GM18519 (cell line): ENCODE data around the gene ABHD1.

ENCODE experiments used
- ATAC-seq: cut with Tn5 transposase; IDR thresholded peaks from one replicate; pipeline ENCODE4 v1.9.1; 2021; ENCODE audit warnings: mild to moderate bottlenecking, moderate library complexity; ENCODE audit not compliant: unreplicated experiment, low FRiP score

Gene ABHD1

DNA sequence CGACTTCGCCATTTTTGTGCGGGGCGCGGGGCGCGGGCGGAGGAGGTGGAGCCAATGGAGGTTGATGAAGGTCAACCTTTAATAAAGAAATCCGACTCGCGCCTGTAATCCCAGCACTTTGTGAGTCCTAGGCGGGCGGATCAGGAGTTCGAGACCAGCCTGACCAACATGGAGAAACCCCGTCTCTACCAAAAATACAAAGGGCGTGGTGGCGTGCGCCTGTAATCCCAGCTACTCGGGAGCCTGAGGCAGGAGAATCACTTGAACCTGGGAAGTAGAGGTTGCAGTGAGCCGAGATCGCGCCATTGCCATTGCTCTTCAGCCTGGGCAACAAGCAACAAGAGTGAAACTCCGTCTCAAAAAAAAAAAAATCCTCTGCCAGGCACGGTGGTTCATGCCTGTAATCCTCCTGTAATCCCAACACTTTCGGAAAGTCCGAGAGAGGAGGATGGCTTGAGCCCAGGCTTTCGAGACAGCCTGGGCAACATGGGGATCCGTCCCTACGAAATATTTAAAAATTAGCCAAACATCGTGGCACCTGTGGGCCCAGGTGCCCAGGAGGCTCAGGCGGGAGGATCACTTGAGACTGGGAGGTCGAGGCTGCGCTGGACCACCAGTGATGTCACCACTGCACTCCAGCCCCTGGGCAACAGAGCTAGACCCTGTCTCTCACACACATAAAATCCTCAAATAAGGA, 11.3 kb downstream of the ABHD1 start:
- ATAC-seq = no peak

DNA sequence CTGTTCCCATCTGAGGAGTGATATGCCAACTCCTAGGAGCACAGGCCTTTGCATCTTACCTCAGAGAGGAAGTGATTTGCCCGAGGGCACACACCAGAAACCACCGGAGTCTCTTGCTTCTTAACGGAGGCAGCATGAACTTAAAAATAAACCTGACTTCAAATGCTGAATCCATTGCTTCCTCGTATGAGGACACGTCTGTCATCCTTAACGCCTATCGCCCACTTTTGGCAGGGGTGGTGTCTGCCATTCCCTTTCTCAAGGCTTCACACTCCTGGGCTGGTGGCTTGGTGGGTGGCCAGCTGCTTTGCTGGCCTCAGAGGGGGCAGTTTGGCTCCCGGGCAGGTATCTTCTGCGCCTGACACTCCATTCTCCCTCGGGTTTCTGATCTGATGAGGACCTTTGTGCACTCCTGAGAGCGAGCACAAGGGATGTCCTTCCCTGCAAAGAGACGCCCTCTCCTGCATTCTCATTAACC, 11.9 kb downstream of the ABHD1 start:
- no peak for ATAC-seq

DNA sequence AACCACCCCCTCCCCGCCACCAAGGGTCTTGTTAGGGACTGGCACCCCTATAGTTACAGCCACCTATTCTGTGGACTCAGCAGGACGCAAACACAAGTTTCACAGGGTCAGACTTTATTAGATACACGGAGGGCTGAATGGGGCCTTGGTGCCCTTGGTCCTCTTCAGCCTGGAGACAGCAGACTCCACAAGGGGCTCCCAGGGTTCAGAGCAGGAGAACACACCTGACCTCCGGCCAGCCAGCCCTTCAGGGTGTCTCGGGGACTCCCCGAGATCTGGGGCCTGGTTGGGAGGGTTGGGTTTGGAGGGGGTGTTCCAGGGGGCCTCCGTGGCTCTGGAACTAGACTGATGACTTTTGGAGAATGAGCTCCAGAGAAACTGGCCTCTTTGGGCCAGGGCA, 13.1 kb downstream of the ABHD1 start:
- ATAC-seq = no peak

DNA sequence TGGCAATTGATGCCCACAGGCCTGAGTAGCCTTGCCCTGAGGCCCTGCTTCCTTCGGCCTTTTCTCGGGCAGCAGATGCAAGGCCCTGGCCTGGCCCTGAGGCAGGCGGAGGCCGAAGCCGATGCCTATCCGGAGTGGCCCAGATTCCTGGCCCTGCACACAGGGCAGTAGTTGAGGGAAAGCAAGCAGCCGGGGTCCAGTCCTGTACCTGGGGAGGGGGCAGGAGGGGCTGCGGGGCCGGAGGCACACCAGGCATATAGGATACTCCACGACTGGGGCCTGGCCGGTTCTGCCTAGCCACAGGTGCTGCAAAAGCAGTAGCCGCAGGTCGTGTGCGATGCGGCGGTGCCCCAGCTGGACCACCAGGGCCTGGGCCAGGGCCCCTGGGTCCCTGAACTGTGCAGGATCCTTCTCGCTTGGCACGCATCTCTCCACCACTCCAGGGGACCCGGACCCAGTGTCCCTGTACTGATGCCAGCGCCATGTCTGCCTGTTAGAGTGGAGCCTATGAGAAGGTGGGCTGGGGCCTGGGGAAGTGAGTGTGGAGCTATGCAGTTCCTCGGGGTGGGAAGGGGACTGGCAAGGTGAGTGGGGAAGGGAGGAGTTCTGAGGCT, 13.8 kb downstream of the ABHD1 start:
- ATAC-seq = no peak

DNA sequence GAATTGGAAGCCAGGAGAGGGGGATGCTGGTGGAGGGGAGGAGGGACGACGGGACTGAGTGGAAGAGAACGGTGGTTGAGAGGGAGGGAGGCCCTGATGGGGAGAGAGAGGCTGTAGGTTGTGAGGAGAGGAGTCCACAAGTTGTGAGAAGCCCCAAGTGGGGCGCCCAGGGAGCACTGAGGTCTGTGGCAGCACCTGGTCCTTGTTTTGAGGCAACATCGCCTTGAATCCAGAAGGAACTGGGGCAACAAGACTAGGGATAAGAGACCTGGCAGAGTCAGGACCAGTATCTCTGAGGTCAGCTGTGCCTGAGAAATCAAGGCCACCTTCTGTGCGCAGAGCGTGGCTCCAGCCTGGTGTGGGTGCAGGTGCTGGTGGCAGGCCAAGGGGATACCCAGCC, 14.5 kb downstream of the ABHD1 start:
- ATAC-seq = no peak

DNA sequence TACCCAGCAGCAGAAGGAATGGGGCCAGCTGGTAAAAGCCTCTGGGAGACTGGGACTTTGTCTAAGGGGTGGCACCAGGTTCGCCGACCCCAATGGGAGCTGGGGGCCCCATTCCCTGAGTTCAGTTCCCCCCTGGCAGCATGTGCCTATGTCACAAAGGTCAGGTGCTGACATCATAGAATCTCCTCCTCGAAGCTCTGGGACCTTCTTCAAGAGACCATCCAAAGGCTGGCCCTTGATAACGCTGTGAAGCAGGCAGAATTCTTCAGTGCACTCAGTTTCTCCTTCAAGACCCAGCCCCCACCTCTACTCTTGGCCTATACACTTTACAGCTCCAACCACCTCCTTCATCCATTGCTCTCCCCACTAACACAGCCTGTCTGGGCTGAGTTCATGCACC, 15.7 kb downstream of the ABHD1 start, which contains the start of gene PRR30:
Gene PRR30 (minus strand): TSS at position 101 of the 400 bp plus-strand sequence. CDS start 1,081 bp downstream, outside the sequence.
- ATAC-seq = no peak

DNA sequence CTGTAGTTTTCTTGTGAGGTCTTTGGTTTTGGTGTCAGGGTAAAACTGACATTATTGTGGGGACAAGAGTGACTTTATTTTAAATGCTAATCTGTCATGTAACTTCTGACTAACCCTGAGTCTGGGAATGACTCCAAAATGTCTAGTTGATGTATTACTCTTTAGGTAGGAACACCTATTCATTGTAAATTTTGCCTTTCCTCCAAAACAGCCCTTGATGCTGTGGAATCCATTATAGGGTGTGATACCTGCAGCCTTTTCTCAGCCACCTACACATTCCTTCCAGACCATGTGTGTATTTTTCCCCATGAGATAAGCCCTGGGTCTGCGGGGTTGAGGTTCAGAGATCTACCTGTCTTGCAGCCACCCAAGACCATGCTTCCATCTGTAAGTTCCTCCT, 19.7 kb downstream of the ABHD1 start:
- no peak for ATAC-seq

DNA sequence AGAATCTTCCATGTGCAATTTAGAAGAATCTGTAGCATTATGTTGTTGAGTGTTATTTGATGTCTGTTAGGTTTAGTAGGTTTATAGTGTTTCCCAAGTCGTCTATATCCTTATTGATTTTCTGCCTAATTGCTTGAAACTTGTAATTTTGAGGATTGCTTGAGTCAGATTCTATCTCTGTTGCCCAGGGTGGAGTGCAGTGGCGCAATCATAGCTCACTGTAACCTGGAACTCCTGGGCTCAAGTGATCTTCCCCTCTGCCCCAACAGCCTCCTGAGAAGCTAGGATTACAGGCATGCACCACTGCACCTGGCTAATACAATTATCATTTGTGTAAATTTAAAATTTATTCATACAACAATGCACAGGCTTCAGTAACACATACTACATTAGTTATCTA, 22.1 kb downstream of the ABHD1 start:
- ATAC-seq = no peak

DNA sequence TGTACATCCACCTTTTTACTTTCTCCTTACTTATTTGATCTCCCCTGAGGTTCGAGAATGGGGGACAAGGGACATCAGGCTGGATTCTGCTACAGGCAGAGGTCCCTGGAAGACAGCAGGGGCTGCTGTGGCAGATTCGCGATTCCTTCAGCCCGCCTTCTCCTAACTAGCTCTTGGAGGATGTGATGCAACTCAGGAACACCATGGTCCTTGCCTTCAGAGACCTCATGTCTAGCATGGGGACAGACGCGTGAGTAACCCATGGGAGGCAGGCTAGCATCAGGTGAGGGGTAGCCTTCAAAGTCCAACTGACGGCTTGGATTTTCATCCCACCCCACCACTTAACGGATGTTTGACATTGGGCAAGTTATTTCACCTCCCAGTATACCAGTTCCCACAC, 24.3 kb downstream of the ABHD1 start:
- no peak for ATAC-seq

DNA sequence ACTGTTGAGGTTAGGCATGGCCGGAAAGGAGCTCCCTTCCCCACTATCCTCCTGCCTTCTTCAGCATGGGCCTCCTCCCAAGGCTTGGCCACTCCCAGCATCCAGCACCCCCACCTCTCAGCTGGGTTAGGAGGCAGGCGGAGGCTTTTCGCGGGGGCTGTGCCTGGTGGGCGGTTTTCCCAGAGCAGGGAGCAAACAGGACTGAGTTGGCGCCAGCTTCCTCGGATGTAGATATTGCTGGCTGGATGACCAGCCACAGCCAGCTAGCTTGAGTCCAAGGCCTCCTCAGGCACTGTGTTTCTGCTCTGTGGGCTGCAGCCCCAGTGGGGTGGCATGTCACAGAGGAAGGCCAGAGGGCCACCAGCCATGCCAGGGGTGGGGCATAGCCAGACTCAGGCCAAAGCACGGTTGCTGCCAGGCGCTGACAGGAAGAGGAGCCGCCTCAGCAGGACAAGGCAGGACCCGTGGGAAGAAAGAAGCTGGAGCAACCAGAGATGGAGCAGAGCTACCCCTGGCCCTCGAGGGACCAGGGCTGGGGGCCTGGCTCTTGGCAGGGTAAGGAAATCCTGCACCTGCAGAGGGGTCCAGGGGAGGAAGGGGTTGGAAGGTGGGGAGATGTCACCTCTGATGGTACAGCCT, 25.3 kb downstream of the ABHD1 start, which contains the start of gene TCF23:
Gene TCF23 (plus strand): TSS at position 204 of the 639 bp plus-strand sequence. CDS start 130 bp downstream, at position 334.
- ATAC-seq = no peak

DNA sequence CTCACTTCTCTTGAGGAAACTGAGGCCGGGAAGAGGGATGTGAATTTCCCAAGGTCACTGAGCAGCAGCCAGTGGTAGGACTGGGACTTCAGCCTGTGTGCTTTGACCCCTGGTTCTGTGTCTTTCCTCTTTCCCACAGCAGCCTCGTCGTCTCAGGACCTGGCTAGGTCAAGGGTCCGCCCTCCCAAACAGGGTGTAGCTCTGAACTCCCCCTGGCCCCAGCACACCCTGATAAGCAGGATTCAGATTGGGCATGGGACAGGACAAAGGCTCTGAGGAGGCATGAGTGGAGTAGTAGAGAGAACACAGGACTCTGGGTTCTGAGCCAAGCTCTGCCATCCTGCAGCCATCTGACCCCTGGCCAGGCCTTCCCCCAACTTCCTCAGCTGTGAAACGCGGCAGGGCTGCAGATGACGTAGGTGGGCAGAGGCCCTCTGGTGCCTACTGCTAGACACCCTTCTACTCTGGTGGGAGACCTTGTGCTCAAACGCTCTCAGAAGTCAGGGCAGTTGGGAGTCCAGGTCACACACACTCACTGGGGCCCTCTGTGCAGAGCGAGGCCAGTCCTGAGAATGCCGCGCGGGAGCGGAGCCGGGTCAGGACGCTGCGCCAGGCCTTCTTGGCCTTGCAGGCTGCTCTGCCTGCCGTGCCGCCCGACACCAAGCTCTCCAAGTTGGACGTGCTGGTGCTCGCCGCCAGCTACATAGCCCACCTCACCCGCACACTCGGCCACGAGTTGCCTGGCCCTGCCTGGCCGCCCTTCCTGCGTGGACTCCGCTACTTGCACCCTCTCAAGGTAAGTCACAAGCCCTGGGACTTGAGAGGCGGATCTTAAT, 26.2 kb downstream of the ABHD1 start:
- no peak for ATAC-seq

DNA sequence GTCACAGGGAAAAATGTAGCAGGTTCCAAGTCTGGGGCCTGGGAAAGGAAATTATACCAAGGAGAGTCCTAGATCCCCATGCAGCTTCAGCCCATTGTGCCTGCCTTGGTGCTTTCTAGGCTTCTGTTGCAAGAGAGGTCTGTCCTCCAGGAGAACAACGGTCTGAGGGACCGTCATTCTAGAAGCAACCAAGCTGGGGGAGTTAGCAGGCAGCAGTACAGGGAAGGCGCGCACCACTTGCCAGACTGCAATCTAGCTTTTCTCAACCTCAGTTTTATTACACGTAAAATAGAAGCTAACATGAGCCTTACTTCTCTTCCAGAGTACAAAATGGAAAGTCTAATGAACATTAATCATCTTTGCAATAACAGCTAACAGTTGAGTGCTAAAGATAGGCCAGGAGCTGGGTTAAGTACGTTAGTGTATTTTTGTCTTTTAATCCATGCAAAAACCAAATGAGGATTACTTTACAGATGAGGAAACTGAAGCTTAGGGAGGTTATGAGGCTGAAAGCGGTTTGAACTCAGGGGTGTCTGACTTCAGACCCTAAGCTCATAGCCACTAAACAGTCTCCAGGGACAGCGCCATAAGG, 27.1 kb downstream of the ABHD1 start:
- no peak for ATAC-seq

DNA sequence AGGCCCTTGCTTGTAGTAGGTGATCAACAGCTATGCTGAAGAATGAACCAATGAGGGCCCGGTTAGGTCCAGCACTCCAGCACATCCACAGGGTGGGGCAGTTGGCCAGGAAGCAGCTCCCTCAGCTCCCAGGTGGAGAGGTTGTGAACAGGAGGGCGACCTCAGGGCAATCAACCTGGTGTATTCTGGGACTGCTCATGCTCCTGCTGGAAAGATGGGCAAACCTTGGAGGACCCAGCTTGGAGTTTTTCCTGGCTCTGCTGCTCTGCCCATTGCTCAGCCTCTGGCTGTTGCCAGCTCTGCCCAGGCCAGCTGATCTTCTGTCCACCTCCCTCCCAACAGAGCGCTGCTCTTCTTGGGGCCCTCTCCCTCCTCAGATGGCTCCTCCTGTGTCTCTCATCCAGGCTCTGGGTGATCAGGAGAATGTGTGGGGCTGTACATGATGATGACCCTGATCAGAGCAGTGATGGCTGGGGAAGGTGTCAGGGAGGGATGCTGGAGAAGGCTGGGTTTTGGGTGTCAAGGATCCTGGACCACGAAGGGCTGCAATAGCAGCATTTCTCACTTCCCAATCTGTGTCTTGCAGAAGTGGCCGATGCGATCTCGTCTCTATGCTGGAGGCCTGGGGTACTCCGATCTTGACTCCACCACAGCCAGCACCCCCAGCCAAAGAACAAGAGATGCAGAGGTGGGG, 28.6 kb downstream of the ABHD1 start:
- ATAC-seq = no peak

DNA sequence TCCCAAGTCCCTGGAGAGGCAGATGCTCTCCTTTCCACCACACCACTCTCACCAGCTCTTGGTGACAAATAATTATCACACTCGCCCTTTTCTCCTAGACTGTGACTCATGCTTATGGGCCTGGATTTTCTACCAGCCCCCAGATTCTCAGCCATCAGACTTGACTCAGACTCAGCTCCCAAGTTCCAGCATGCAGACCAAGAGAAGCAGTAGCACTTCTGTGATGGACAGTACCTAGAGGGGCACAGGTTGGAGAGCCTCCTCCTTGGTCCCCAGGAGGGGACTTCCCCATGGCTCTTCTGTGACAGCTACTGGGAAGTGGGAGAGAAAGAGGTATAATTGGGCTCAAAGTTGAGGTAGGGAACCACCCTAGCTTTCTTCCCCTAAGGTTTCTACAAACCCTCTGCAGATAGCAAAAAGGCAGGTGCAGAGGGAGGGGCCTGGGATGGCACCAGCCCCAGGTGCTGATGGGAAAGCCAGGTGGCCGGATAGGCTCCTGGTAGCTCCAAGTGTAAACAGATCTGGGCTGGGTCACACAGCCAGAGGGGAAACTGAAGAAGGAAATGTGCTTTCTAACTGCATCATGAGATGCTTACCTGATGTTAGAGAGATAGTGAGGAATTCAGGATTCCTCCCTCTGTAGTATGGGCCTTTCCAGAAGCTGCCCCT, 29.3 kb downstream of the ABHD1 start:
- ATAC-seq = no peak

DNA sequence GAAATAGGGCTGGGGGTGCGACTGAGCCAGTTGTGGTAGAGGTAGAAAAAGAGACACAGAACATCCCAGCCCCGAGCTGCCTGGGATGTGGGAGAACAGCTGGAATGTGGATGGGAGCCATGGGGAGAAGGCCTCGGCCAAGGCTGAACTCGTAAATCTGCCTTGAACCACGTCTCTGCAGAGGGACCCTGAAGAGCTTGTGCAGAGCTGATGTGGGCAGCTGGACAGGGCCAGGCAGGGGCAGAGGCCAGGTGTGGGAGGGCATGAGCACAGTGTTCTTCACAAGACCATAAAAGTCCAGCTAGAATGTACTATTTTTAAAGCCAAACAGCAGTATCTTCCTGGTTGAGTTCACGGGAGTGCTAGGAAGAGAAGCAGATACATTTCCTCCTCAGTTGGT, 30.9 kb downstream of the ABHD1 start:
- ATAC-seq = no peak

DNA sequence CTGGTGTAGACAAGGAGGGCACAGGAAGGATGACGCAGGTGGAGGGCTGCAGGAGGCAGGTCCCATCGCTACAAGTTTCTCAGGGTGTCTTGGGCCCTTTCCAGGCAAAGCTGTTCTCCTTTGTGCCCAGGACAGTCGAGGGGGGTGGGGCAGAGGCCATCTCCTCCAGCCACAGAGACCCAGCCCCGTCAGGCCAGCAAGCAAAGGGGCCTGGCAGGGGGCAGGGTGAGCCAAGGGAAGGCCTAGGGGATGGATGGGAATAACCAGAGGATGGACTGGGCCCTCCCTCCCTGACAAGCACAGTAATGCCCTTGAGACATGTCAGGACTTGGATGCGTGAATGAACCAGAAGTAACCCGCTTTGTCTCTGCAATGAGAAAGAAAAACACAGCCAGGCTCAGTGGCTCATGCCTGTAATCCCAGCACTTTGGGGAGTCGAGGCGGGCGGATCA, 31.5 kb downstream of the ABHD1 start:
- no peak for ATAC-seq

DNA sequence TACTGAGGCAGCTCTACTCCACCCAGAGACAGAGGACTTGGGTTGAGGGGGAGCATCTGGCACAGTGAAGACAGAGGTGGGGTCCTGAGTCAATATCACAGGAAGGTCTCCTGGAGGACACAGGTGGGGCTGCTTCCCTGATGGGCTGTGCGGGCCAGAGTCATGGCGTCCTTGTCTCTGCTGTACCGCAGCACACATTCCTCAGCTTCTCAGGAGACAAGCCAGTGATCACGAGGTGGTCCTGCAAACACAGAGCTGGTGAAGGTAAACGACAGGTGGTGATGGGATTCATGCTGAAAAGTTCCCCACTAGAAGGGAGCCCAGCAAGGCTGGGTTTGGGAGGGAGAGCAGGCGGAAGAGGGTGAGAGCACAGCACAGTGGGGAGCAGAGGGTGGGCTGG, 34.9 kb downstream of the ABHD1 start:
- ATAC-seq = no peak

DNA sequence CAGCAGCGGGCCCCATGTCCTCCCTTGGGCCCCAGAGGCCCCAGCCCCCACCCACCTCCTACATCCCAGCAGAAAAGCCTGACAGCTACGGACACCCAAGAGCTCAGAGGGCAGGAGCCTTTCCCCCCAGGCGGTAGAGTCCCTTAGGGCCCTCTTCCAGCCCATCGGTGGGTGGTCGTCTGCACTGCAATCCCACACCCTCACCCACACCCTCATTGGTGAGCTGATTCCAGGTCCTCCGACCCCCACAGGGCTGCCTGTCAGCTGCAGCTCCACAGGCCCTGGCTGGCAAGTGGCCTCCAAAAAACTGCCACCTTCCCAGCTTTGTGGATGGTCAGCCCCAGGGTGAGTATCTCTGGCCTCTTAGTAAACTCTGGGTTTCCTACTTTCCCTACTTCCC, 35.7 kb downstream of the ABHD1 start:
- no peak for ATAC-seq

DNA sequence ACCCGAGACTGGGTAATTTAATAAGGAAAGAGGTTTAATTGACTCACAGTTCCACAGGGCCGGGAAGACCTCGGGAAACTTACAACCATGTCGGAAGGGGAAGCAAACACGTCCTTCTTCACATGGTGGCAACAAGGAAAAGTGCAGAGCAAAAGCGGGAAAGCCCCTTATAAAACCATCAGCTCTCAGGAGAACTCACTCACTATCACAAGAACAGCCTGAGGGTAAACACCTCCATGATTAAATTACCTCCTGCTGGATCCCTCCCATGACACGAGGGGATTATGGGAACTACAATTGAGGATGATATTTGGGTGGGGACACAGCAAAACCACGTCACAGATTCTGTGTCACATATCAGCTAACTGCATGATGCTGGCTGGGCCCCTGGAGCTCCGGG, 36.6 kb downstream of the ABHD1 start:
- ATAC-seq = no peak
